HG02642 (cell line): ENCODE measurements around the gene HEG1.

Source experiments
- ATAC-seq: cut with Tn5 transposase; IDR thresholded peaks from one replicate; pipeline ENCODE4 v1.9.1; 2021; ENCODE audit warnings: mild to moderate bottlenecking; ENCODE audit not compliant: unreplicated experiment, poor library complexity

HEG1 gene

GRCh38 chr3:125072749-125073389, 17.1 kb upstream of the HEG1 start:
- ATAC-seq: no peak

GRCh38 chr3:125072301-125072700, 16.5 kb upstream of the HEG1 start:
- ATAC-seq: no peak

- ATAC-seq: no peak
Measured at GRCh38 chr3:125069968-125070745, 14.4 kb upstream of the HEG1 start.

- ATAC-seq: no peak
Measured at GRCh38 chr3:125069452-125069851, 13.7 kb upstream of the HEG1 start.

- no peak for ATAC-seq
Measured at GRCh38 chr3:125068265-125068664, 12.5 kb upstream of the HEG1 start.

GRCh38 chr3:125067225-125067624, 11.4 kb upstream of the HEG1 start:
- no peak for ATAC-seq

- ATAC-seq: no peak
Measured at GRCh38 chr3:125062904-125063618, 7.3 kb upstream of the HEG1 start.

- no peak for ATAC-seq
Measured at GRCh38 chr3:125061646-125062045, 5.8 kb upstream of the HEG1 start.

- ATAC-seq: no peak
Measured at GRCh38 chr3:125061170-125061569, 5.4 kb upstream of the HEG1 start.

- no peak for ATAC-seq
Measured at GRCh38 chr3:125059488-125060245, 3.9 kb upstream of the HEG1 start.

- no peak for ATAC-seq
Measured at GRCh38 chr3:125058959-125059358, 3.2 kb upstream of the HEG1 start.

GRCh38 chr3:125058529-125058928, 2.7 kb upstream of the HEG1 start:
- ATAC-seq: no peak

- no peak for ATAC-seq
Measured at GRCh38 chr3:125057186-125057850, 1.5 kb upstream of the HEG1 start.

- peak; percentile 30 for ATAC-seq
Measured at GRCh38 chr3:125055331-125055912, 375 bp downstream of the HEG1 start.

- ATAC-seq: peak; percentile 22
Measured at GRCh38 chr3:125054449-125055329, 1.1 kb downstream of the HEG1 start.

GRCh38 chr3:125054062-125054448, 1.7 kb downstream of the HEG1 start:
- ATAC-seq: no peak

GRCh38 chr3:125053304-125053699, 2.5 kb downstream of the HEG1 start:
- no peak for ATAC-seq

- ATAC-seq: no peak
Measured at GRCh38 chr3:125052624-125053303, 3.0 kb downstream of the HEG1 start.
